ENCODE results near the gene SMIM10.
"Not testable (repeated sequence)": the region's sequence is repeated elsewhere in the genome, so short reads cannot be mapped to it uniquely, and the experiment has no call there.

Gene SMIM10

GRCh38 chrX:135010921-135011320 lies 20.1 kb downstream of the SMIM10 start:
- in situ Hi-C loops (cut with MboI; ENCODE audit: low sequenced_read_pairs): no loop called here

GRCh38 chrX:135015523-135016245 lies 24.9 kb downstream of the SMIM10 start:
- in situ Hi-C loops (cut with MboI; ENCODE audit: low sequenced_read_pairs): no loop called here

GRCh38 chrX:135019890-135020289 lies 29.1 kb downstream of the SMIM10 start:
- in situ Hi-C loops (cut with MboI; ENCODE audit: low sequenced_read_pairs): not testable (repeated sequence)

GRCh38 chrX:135023791-135024190 lies 33.0 kb downstream of the SMIM10 start:
- in situ Hi-C loops (cut with MboI; ENCODE audit: low sequenced_read_pairs): not testable (repeated sequence)

- in situ Hi-C loops (cut with MboI; ENCODE audit: low sequenced_read_pairs): no loop called here
These were observed 33.7 kb downstream of the SMIM10 start for GRCh38 chrX:135024526-135024925.

GRCh38 chrX:135030207-135030963 lies 39.6 kb downstream of the SMIM10 start:
- in situ Hi-C loops (cut with MboI; ENCODE audit: low sequenced_read_pairs): not testable (repeated sequence)

- in situ Hi-C loops (cut with MboI; ENCODE audit: low sequenced_read_pairs): not testable (repeated sequence)
These were observed 50.6 kb downstream of the SMIM10 start for GRCh38 chrX:135041149-135042123.

Measured in HL-60/S4 treated with phorbol 12-myristate 13-acetate at 8.2 ng/mL for 4 days and 3 days (cell line).